Stimulated activated CD8-positive, alpha-beta memory T cell treated with anti-CD3 and anti-CD28 coated beads, Interleukin-2, amount 100 ng/mL, for 1 hour (primary cell): Measurements from ENCODE around the gene IER5.

ENCODE experiments used
- DNase-seq, 2 donors: peaks; one replicate each; pipeline ENCODE4 v3.0.0-alpha.2; 2020; ENCODE audit warnings: low read depth in 2 of 2

The IER5 gene

DNA sequence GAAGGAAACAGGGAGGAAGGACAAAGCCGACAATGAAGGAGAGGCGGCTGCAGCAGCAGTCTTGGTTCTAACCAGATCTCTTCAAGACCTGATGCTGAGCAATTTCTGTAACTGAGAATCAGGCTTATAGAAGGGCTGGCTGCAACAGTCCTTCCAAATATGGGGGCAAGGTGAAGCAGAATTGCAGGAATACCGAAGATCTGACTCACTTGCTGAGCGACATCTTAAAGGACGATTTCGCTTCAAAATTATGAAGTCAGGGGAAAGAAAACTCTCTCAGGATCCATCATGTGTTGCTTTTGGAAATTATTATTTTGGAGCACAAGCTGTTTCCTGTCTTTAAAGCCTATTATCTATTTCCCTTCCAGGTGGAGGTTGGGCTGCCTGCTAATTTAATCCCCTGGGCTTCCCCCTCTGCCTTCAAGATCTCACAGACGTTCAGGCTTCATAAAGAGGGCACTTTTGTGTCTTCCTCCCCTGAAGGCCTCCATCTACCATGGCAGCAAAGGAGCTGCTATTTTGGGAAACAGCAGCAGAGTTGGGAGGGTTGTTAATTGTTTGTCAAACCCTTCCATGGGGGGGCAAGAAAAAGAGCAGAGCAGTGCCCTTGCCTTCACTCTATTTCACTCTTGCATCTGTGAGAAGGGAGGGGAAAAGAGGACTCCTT lies 10.8 kb upstream of the IER5 start:
- no peak for DNase-seq

GRCh38 chr1:181079382-181079781 lies 9.1 kb upstream of the IER5 start:
- no peak for DNase-seq

GRCh38 chr1:181079920-181080319 lies 8.6 kb upstream of the IER5 start:
- no peak for DNase-seq

GRCh38 chr1:181080556-181080955 lies 7.9 kb upstream of the IER5 start:
- no peak for DNase-seq

DNA sequence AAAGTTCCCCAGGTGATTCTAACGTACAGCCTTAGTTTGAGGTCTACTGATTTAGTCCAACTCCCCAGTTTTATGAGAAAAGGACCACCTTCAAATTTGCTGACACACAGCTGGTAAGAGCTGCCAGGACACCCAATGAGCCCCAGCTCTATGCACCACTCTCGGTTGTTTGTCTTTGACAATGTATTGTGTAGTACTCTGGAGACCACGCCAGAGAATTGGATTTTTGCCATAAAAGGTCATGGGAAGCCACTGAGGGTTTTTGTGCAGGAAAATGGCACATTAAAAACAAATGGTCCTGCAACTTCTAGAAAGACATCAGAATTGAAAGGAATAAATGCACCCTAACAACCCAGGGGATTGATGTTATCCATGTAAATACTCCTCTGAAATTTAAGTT lies 7.1 kb upstream of the IER5 start:
- no peak for DNase-seq

DNA sequence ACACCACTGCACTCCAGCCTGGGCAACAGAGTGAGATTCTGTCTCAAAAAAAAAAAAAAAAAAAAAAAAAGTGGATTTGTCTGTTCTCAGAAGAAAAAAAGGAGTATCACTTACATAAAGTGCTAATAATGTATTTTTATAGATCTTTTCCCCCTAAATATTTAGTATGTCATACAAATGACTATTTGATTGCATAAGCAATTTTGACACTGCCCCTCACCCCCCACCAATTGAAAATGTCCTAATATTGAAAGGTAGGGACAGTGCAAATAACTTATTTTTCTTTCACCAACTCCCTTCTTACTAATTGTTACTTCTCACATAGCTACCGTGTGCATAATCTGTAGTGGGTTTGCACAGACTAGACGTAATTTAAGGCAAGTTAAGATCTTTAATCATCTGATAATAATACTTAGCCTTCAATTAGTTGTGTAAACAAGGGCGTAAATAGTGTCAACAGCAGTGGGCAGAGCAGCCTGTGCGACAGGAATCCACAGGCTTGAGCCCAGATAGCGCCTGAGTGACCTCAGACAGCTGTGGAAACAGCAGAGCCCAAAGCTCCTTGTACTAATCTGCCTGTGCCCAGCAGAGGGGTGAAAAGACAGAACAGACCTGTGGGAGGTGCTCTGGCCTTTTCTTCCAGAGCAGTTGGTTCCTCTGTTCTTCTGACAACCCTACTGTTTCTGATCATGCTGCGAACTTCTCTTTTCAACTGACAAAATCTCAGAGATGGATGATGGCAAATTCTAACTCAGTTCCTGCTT lies 4.5 kb upstream of the IER5 start:
- DNase-seq, result no peak

DNA sequence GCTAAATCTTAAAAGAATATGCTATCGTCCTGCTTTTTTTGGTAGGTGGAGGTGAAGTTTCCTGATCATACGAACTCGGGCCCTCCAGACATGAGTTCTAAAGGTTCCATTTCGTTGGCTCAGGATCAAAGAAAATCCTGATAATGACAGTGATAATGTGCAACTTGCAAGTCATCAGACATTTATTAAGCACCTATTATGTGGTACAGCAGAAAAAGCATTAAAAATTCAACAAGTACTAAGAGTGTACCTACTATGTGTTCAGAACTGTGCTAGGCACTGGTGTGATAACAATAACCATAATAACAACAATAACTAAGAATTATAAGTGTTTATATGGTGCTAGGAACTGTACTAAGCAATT lies 3.9 kb upstream of the IER5 start:
- DNase-seq, result no peak

- DNase-seq, result no peak
Observed at GRCh38 chr1:181086091-181086490, 2.4 kb upstream of the IER5 start.

DNA sequence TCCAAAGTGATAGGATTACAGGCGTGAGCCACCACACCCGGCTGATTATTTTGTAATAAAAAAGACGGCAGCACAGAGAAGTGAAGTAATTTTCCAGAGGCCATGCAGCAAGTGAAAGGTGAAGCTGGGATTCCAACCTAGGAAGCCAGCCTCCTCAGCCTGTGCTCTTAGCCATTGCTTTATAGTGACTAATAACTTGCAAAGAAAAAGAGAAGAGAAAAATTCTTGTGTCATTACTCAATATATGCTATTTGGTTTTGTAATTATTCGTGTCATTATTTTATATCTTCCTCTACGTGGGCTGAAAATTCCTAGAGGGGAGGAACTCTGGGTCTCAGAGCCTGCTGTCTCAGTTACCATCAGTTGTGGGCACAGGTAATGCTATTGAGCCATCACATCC lies 1.6 kb upstream of the IER5 start:
- DNase-seq, result no peak

DNA sequence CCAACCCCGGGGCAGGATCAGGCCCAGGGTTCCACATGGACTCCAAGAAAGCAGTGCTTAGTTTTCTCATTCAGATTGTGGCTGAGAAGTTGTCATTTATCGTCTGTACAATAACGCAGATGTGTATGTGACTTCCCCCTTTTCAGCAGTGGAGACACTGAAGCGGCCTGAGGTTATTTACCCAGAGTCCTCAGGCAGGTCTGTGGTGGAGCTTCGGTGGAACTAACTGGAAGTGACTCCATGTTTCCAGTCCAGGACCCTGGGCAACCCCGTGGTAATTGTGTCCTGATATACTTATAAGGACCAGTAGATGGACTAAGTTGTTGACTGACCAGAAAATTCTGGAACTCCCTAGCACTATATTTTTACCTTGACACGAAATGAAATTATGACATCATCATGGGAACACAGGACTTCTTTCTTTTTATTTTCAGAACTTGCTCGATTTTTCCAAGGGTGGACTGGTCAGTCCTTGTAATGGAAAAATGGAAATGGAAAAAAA lies 1.0 kb upstream of the IER5 start:
- DNase-seq, result no peak

DNA sequence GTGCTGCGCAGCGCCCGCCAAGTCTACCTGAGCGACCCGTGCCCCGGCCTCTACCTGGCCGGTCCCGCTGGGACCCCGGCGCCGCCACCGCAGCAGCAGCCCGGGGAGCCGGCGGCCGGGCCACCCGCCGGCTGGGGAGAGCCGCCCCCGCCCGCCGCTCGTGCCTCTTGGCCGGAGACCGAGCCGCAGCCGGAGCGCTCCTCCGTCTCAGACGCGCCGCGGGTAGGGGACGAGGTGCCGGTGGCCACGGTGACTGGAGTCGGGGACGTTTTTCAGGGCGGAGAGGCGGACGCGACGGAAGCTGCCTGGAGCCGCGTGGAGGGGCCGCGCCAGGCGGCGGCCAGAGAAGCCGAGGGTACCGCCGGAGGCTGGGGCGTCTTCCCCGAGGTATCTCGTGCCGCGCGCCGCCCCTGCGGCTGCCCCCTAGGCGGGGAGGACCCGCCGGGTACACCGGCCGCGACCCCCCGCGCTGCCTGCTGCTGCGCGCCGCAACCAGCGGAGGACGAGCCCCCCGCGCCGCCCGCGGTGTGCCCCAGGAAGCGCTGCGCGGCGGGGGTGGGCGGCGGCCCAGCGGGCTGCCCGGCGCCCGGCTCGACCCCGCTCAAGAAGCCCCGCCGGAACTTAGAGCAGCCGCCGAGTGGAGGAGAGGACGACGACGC lies 646 bp downstream of the IER5 start:
- peak in 1 of 2 donors; percentile 13 for DNase-seq

- DNase-seq, result peak; percentile 47 to 66
Observed at GRCh38 chr1:181089676-181090544, 1.4 kb downstream of the IER5 start.

- DNase-seq, result no peak
Observed at GRCh38 chr1:181090641-181091126, 2.2 kb downstream of the IER5 start.

DNA sequence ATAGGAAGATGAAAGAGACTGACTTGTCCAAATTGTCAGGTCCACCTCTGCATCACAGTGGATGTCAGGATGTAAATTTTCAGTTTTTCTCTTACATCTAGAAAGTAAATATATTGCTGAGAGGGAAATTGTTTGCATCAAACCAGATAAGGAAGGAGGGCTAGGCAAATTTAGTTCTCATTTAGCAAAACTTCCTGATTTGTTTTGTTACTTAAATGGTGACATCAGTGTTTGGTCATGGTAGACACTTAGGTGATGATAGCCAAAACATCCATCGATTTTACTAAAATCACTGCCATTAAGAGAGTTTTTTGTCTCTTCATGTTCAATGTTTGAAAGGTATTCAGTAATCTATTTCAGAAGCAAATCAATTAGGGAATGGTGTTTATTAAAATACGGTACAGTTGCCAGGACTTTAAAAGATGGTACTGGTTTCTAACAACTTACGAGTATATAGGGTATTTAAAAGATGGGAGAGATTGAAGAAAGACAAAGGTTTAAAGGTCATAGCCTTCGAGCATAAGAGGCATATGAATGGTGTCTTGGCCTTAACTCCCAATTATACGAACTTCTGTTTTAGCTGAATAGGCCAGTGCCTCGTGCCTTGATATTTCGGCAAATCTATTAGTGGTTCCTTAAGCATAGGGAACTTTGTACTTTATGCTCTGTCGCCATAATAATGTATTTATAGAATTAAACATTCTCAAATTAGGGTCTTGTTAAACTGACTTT lies 3.0 kb downstream of the IER5 start:
- no peak for DNase-seq

- DNase-seq, result no peak
Observed at GRCh38 chr1:181092056-181092455, 3.6 kb downstream of the IER5 start.

GRCh38 chr1:181092883-181093458 lies 4.5 kb downstream of the IER5 start:
- no peak for DNase-seq

DNA sequence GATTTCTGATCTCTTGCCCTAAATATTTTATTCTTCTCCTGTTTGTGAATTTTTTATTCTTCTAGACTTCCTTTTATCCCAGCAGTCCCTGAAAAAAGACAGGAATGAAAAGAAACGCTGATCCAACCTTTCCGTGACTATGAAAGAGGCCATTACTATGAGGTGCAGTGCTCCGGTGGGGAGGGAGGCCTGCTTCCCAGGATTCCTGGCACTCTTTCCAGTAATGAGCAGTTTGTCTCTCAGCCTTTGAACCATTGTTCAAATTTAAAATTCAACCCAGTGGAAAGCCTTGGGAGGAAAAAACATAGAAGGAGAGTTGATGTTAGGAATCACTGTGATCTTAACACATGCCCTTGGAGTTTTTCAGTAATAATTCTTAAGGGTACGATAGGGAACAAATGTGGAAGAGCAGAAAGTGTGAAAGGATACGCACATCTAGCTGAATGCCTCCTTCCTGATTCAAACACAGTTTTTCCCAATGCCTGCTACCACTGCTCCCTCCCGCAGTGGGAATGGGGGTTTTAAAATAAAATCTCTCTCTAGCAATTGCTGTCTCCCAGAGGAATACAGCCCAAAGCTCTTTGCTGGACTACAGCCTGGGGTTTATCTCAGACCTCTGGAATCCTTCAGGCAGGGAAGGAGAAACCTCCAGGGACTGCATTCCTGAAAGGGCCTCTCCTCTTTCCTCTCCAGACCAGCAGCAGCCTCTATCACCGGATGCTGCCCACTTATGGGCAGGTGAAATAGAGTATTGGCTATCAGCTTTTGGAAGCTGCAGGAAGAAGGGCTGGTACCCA lies 6.1 kb downstream of the IER5 start:
- no peak for DNase-seq

DNA sequence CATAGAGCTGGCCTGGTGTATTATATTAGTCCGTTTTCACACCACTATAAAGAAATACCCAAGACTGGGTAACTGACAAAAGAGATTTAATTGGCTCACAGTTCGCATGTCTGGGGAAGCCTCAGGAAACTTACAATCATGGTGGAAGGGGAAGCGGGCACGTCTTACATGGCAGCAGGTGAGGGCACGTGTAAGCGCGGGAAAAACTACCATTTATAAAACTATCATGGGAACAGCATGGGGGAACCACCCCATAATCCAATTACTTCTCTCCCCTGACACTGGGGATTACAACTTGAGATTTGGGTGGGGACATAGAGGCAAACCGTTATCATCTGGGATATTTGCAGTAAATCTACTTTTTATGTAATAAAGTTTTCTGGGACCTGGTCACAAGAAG lies 6.8 kb downstream of the IER5 start:
- DNase-seq, result no peak

DNA sequence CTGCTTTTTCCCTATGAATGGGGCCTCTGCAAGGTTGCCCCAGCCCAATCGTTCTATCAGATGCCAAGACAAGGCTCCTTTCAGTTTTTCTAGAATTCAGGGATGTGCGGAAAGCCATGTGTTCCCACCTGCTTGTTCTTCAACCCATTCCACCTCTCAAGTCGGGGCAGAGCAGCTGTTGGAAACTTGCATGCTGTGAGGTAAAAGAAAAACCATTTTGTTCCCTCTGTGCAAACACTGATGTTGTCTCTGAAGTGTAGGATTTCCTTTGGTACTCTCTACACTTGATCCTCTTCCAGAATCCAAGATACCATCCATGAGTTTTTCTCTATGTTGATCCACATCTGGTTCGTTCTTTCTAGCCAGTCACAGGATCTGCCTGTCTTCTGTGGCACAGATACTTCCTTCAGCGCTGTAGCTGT lies 7.3 kb downstream of the IER5 start:
- no peak for DNase-seq

- no peak for DNase-seq
Observed at GRCh38 chr1:181097242-181097641, 8.7 kb downstream of the IER5 start.
